ENCODE measurements around the gene BRIP1.

- TF ChIP-seq CTCF (IDR thresholded peaks at IDR 0.05) = no peak
- no peak for TF ChIP-seq POLR2AphosphoS5 (IDR thresholded peaks at IDR 0.05)
Observed at GRCh38 chr17:61668486-61668885, 194.8 kb downstream of the BRIP1 start.
